H1 (cell line): ENCODE measurements around the gene SIK1.

ENCODE experiments used
- ATF2 ChIP-seq: IDR thresholded peaks from 2 replicates; pipeline ENCODE4 v1.6.1; 2012; ENCODE audit warnings: low read length, inconsistent platforms
- BCL11A ChIP-seq, 2 experiments: IDR thresholded peaks; one replicate each; pipeline ENCODE4 v1.6.1; 2011; ENCODE audit warnings: low read depth in 2 of 2, low read length in 2 of 2, mild to moderate bottlenecking in 2 of 2
- CTCF ChIP-seq, 3 experiments: IDR thresholded peaks; 1 replicate in 2 of 3; 2 replicates in 1 of 3; pipeline versions ENCODE4 v1.5.1 to v1.6.1; 2011; ENCODE audit warnings: low read length in 3 of 3, mild to moderate bottlenecking in 3 of 3, inconsistent platforms in 2 of 3, low read depth in 1 of 3, moderate library complexity in 1 of 3; ENCODE audit not compliant: insufficient read depth in 1 of 3; ENCODE audit errors: control extremely low read depth in 1 of 3
- EP300 ChIP-seq, 2 experiments: IDR thresholded peaks; 1 replicate in 1 of 2; 2 replicates in 1 of 2; pipeline ENCODE4 v1.6.1; 2011 to 2012; ENCODE audit warnings: low read depth in 2 of 2, low read length in 2 of 2, mild to moderate bottlenecking in 2 of 2, borderline replicate concordance in 1 of 2, inconsistent platforms in 1 of 2, moderate library complexity in 1 of 2
- EZH2 ChIP-seq: fragments of 200-600 bp; sonication (generic); IDR thresholded peaks from 2 replicates; pipeline ENCODE4 v1.7.1; 2012; ENCODE audit warnings: low read depth, mild to moderate bottlenecking, moderate library complexity, low read length, inconsistent platforms; ENCODE audit not compliant: severe bottlenecking
- HDAC2 ChIP-seq, 2 experiments: fragments of 300-600 bp in 1 of 2; sonication (generic) in 1 of 2; IDR thresholded peaks; 2 replicates each; pipeline ENCODE4 v1.6.1; 2011 to 2012; ENCODE audit warnings: low read depth in 2 of 2, low read length in 2 of 2, mild to moderate bottlenecking in 2 of 2, moderate library complexity in 2 of 2, borderline replicate concordance in 1 of 2, inconsistent platforms in 1 of 2
- MAX ChIP-seq: IDR thresholded peaks from 2 replicates; pipeline ENCODE4 v1.6.1; 2012; ENCODE audit warnings: inconsistent platforms
- POLR2A ChIP-seq, 2 experiments: IDR thresholded peaks; 1 replicate in 1 of 2; 2 replicates in 1 of 2; pipeline ENCODE4 v1.6.1; 2011; ENCODE audit warnings: low read depth in 2 of 2, low read length in 2 of 2, mild to moderate bottlenecking in 2 of 2; ENCODE audit errors: control extremely low read depth in 1 of 2
- RAD21 ChIP-seq, 2 experiments: IDR thresholded peaks in 1 of 2; conservative IDR thresholded peaks in 1 of 2; 2 replicates each; pipeline ENCODE4 v1.6.1; 2011; ENCODE audit warnings: low read depth in 2 of 2, low read length in 2 of 2, improper control_type of control experiment in 1 of 2, inconsistent platforms in 1 of 2, mild to moderate bottlenecking in 1 of 2, moderate library complexity in 1 of 2
- RFX5 ChIP-seq: IDR thresholded peaks from 2 replicates; pipeline ENCODE4 v1.6.1; 2011; ENCODE audit warnings: low read depth, low read length, improper control_type of control experiment, borderline replicate concordance
- RNF2 ChIP-seq: fragments of 200-900, 300-1000 bp; sonication (generic); IDR thresholded peaks from 2 replicates; pipeline ENCODE4 v1.7.1; 2016; ENCODE audit warnings: borderline replicate concordance, low read depth, mild to moderate bottlenecking, antibody characterized with exemption, low read length; ENCODE audit not compliant: poor library complexity, severe bottlenecking; ENCODE audit errors: missing control alignments
- RXRA ChIP-seq: IDR thresholded peaks from 2 replicates; pipeline ENCODE4 v1.6.1; 2011; ENCODE audit warnings: low read depth, mild to moderate bottlenecking, low read length, moderate library complexity; ENCODE audit not compliant: insufficient read depth
- SP4 ChIP-seq: IDR thresholded peaks from 2 replicates; pipeline ENCODE4 v1.6.1; 2012; ENCODE audit warnings: low read length, inconsistent platforms
- ZNF274 ChIP-seq: IDR thresholded peaks from 2 replicates; pipeline ENCODE4 v1.7.0; 2012; ENCODE audit warnings: low read length, borderline replicate concordance; ENCODE audit errors: extremely low read depth

GRCh38 chr21:43367859-43368258 is 59.1 kb downstream of the SIK1 start:
- TF ChIP-seq RNF2 (no peak), CTCF (IDR thresholded peaks at IDR 0.05; ENCODE audit: control extremely low read depth in 1 of 3, insufficient read depth in 1 of 3, low read depth in 1 of 3, low read length in 3 of 3) (no peak), RFX5 (no peak), EZH2 (no peak), ATF2 (no peak), RXRA (no peak), BCL11A (IDR thresholded peaks at IDR 0.05; ENCODE audit: low read depth in 2 of 2, low read length in 2 of 2) (no peak), MAX (no peak), SP4 (no peak), HDAC2 (IDR thresholded peaks at IDR 0.05; ENCODE audit: borderline replicate concordance in 1 of 2, low read depth in 2 of 2, low read length in 2 of 2) (no peak), ZNF274 (no peak), EP300 (IDR thresholded peaks at IDR 0.05; ENCODE audit: borderline replicate concordance in 1 of 2, low read depth in 2 of 2, low read length in 2 of 2) (no peak), RAD21 (IDR thresholded peaks at IDR 0.05 in 1 of 2, conservative IDR thresholded peaks at IDR 0.05 in 1 of 2; ENCODE audit: low read depth in 2 of 2, low read length in 2 of 2) (no peak), POLR2A (IDR thresholded peaks at IDR 0.05; ENCODE audit: control extremely low read depth in 1 of 2, low read depth in 2 of 2, low read length in 2 of 2) (no peak)
